Keratinocyte (primary cell): ENCODE results near the gene GAB1. TPM values are rescaled to one million over a fixed set of nuclear protein-coding genes. Genes with fewer than 3 reads are reported as not detected.

Experiments
- DNase-seq: peaks from one replicate; pipeline ENCODE4 v3.0.0-alpha.2; 2011; ENCODE audit warnings: low read depth, missing footprints, low spot score
- FAIRE-seq: peaks from 2 replicates; lab custom pipeline; 2011; peaks lifted over from hg19 to GRCh38; lab: Jason Lieb, UNC
- H2AFZ ChIP-seq: 2 replicates; pipeline ENCODE4 v1.6.0; 2012; ENCODE audit warnings: low read length, control low read depth, inconsistent platforms; ENCODE audit not compliant: control insufficient read depth
- H3K27ac ChIP-seq: 2 replicates; pipeline ENCODE4 v1.5.1; 2011; ENCODE audit warnings: low read length; ENCODE audit not compliant: control insufficient read depth, insufficient read depth
- H3K27me3 ChIP-seq: 3 replicates; pipeline ENCODE4 v1.6.0; 2011; ENCODE audit warnings: low read length; ENCODE audit not compliant: control insufficient read depth, insufficient read depth; ENCODE audit errors: extremely low read depth
- H3K36me3 ChIP-seq, 2 experiments: 2 replicates in 1 of 2; 3 replicates in 1 of 2; pipeline ENCODE4 v1.5.1; 2011; ENCODE audit warnings: low read length in 2 of 2, mild to moderate bottlenecking in 1 of 2; ENCODE audit not compliant: control insufficient read depth in 2 of 2, insufficient read depth in 2 of 2; ENCODE audit errors: extremely low read depth in 1 of 2
- H3K4me1 ChIP-seq: 3 replicates; pipeline ENCODE4 v1.5.1; 2011; ENCODE audit warnings: low read length; ENCODE audit not compliant: control insufficient read depth, insufficient read depth; ENCODE audit errors: extremely low read depth
- H3K4me2 ChIP-seq: 3 replicates; pipeline ENCODE4 v1.6.0; 2011; ENCODE audit warnings: low read depth, low read length; ENCODE audit not compliant: control insufficient read depth, insufficient read depth; ENCODE audit errors: extremely low read depth
- H3K4me3 ChIP-seq, 3 experiments: fragments of 200-600 bp in 1 of 3; sonication (generic) in 1 of 3; 2 replicates in 2 of 3; 3 replicates in 1 of 3; pipeline ENCODE4 v1.5.1; 2011 to 2016; ENCODE audit warnings: low read length in 3 of 3, mild to moderate bottlenecking in 3 of 3, control low read depth in 2 of 3, inconsistent platforms in 1 of 3, low read depth in 1 of 3, mixed read lengths in 1 of 3, mixed run types in 1 of 3, moderate library complexity in 1 of 3; ENCODE audit not compliant: control insufficient read depth in 2 of 3, insufficient read depth in 2 of 3; ENCODE audit errors: extremely low read depth in 1 of 3
- H3K79me2 ChIP-seq: 2 replicates; pipeline ENCODE4 v1.6.0; 2012; ENCODE audit warnings: low read length; ENCODE audit not compliant: control insufficient read depth, insufficient read depth
- H3K9ac ChIP-seq: 3 replicates; pipeline ENCODE4 v1.6.0; 2011; ENCODE audit warnings: low read length; ENCODE audit not compliant: control insufficient read depth, insufficient read depth; ENCODE audit errors: extremely low read depth
- H3K9me1 ChIP-seq: 3 replicates; pipeline ENCODE4 v1.6.0; 2011; ENCODE audit warnings: low read length; ENCODE audit not compliant: control insufficient read depth, insufficient read depth; ENCODE audit errors: extremely low read depth
- H3K9me3 ChIP-seq: 2 replicates; pipeline ENCODE4 v1.5.1; 2012; ENCODE audit warnings: low read depth, low read length; ENCODE audit not compliant: control insufficient read depth
- H4K20me1 ChIP-seq: 3 replicates; pipeline ENCODE4 v1.6.0; 2011; ENCODE audit warnings: low read length; ENCODE audit not compliant: control insufficient read depth, insufficient read depth; ENCODE audit errors: extremely low read depth
- CTCF ChIP-seq, 3 experiments: IDR thresholded peaks in 1 of 3; conservative IDR thresholded peaks in 1 of 3; optimal IDR thresholded peaks in 1 of 3; 2 replicates in 2 of 3; 3 replicates in 1 of 3; pipeline versions ENCODE3 to v1.5.1; 2011; ENCODE audit warnings: low read length in 3 of 3, mild to moderate bottlenecking in 3 of 3, moderate library complexity in 2 of 3, control low read depth in 1 of 3, inconsistent platforms in 1 of 3; ENCODE audit not compliant: insufficient read depth in 2 of 3; ENCODE audit errors: extremely low read depth in 1 of 3
- EZH2 ChIP-seq: IDR thresholded peaks from one replicate; pipeline ENCODE4 v1.6.1; 2012; ENCODE audit warnings: inconsistent platforms, mild to moderate bottlenecking, low read length, moderate library complexity
- dilution Hi-C: fragments of 300-500 bp; cut with MboI; formaldehyde crosslinking; loops from one replicate; pipeline ENCODE4 v1.7.0; 2020; ENCODE audit warnings: low sequenced_read_pairs; ENCODE audit not compliant: extremely low pct_ligation_motif_present
- polyA plus RNA-seq, 5 experiments: library from polyadenylated mRNA; depleted of rRNA in 3 of 5; stranded (reverse) in 3 of 5; stranded (forward) in 1 of 5; unstranded in 1 of 5; fragments of >200 nt; gene quantifications; 1 replicate in 1 of 5; 2 replicates in 3 of 5; 3 replicates in 1 of 5; pipeline versions ENCODE4 v1.2.1 to v1.2.3, GENCODE V29; 2011 to 2012; ENCODE audit warnings: missing spikeins in 2 of 5, low read depth in 1 of 5, low replicate concordance in 1 of 5

The GAB1 gene
- polyA plus RNA-seq, 1 donor (not counting 4 experiments of a cell fraction or from before 2014, with no cell fraction given): 11.0 TPM

- Histone ChIP-seq H3K9ac (no peak overlapping the region), H3K36me3 (no peaks in the 10 kb centered on the region), H3K27ac (no peak overlapping the region), H3K4me1 (peaks cover 3% of the 10 kb centered on the region), H3K9me3 (no peaks in the 10 kb centered on the region), H2AFZ (no peak overlapping the region), H3K9me1 (no peaks in the 10 kb centered on the region), H3K4me3 (no peak overlapping the region), H4K20me1 (no peaks in the 10 kb centered on the region), H3K4me2 (no peak overlapping the region), H3K27me3 (no peaks in the 10 kb centered on the region), H3K79me2 (peaks cover 33% of the 10 kb centered on the region)
- dilution Hi-C loops: no loop called here
- no peak for DNase-seq
- TF ChIP-seq CTCF (optimal IDR thresholded peaks at IDR 0.05 in 1 of 3, IDR thresholded peaks at IDR 0.05 in 1 of 3, conservative IDR thresholded peaks at IDR 0.05 in 1 of 3; ENCODE audit: extremely low read depth in 1 of 3, insufficient read depth in 2 of 3, low read length in 3 of 3) (no peak), EZH2 (no peak)
- no peak for FAIRE-seq
These were observed 32.9 kb downstream of the GAB1 start for GRCh38 chr4:143369552-143369951.

- no peak overlapping the region for H3K4me2 ChIP-seq
- FAIRE-seq: peak; percentile 69
- H3K4me3 ChIP-seq: no peak overlapping the region
- H2AFZ ChIP-seq: no peak overlapping the region
- no peak for DNase-seq
- peaks cover 3% of the 10 kb centered on the region for H3K4me1 ChIP-seq
- TF ChIP-seq CTCF (optimal IDR thresholded peaks at IDR 0.05 in 1 of 3, IDR thresholded peaks at IDR 0.05 in 1 of 3, conservative IDR thresholded peaks at IDR 0.05 in 1 of 3; ENCODE audit: extremely low read depth in 1 of 3, insufficient read depth in 2 of 3, low read length in 3 of 3) (no peak), EZH2 (no peak)
- H4K20me1 ChIP-seq: no peaks in the 10 kb centered on the region
- dilution Hi-C loops: no loop called here
- no peaks in the 10 kb centered on the region for H3K9me1 ChIP-seq
- no peaks in the 10 kb centered on the region for H3K9me3 ChIP-seq
- peaks cover 33% of the 10 kb centered on the region for H3K79me2 ChIP-seq
- H3K27ac ChIP-seq: no peak overlapping the region
- no peak overlapping the region for H3K9ac ChIP-seq
- H3K27me3 ChIP-seq: no peaks in the 10 kb centered on the region
- H3K36me3 ChIP-seq: no peaks in the 10 kb centered on the region
These were observed 35.6 kb downstream of the GAB1 start for GRCh38 chr4:143372093-143372915.
